Measurements from ENCODE around the gene MVK. TPM values are rescaled to one million over a fixed set of nuclear protein-coding genes. Genes with fewer than 3 reads are reported as not detected.

MVK gene
- total and polyA plus RNA-seq, 2 donors (not counting 1 experiment from before 2014, with no cell fraction given) = 18.8 to 22.1 TPM

DNA sequence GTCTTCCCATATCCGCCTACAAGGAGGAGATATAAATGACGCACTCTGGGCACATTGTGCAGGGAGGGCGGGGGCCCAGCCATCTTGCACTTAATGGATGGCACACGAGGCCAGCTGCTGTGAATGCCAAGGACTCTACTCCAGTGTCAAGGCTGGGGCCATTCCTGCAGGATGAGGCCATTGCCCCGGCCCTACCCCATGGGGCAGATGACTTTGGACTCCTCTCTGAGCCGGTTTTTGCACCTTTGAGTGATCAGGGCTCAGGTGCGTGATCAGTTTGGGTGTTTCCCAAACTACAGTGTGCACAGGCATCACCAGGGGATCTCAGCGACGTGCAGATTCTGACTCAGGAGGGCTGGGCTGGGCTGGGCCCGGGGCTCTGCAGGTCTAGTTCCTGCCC is 16.4 kb upstream of the MVK start:
- H3K4me1 ChIP-seq (ENCODE audit: control insufficient read depth, extremely low read depth, insufficient read depth, low read length) = no peaks in the 10 kb centered on the region
- H3K9ac ChIP-seq (ENCODE audit: insufficient read depth, low read length) = no peak overlapping the region
- DNase-seq (ENCODE audit: low read depth in 2 of 2) = no peak
- H3K9me3 ChIP-seq (ENCODE audit: control insufficient read depth, insufficient read depth, low read depth, low read length) = no peaks in the 10 kb centered on the region
- no peak overlapping the region for H3K4me2 ChIP-seq (ENCODE audit: extremely low read depth, insufficient read depth, low read length)
- H3K27me3 ChIP-seq (ENCODE audit: control insufficient read depth, insufficient read depth, low read length) = peaks cover 14% of the 10 kb centered on the region
- H3K79me2 ChIP-seq (ENCODE audit: control insufficient read depth, insufficient read depth, low read length) = no peaks in the 10 kb centered on the region
- TF ChIP-seq EZH2 (IDR thresholded peaks at IDR 0.05; ENCODE audit: low read length, missing control alignments) = no peak
- TF ChIP-seq, protein P1, sequence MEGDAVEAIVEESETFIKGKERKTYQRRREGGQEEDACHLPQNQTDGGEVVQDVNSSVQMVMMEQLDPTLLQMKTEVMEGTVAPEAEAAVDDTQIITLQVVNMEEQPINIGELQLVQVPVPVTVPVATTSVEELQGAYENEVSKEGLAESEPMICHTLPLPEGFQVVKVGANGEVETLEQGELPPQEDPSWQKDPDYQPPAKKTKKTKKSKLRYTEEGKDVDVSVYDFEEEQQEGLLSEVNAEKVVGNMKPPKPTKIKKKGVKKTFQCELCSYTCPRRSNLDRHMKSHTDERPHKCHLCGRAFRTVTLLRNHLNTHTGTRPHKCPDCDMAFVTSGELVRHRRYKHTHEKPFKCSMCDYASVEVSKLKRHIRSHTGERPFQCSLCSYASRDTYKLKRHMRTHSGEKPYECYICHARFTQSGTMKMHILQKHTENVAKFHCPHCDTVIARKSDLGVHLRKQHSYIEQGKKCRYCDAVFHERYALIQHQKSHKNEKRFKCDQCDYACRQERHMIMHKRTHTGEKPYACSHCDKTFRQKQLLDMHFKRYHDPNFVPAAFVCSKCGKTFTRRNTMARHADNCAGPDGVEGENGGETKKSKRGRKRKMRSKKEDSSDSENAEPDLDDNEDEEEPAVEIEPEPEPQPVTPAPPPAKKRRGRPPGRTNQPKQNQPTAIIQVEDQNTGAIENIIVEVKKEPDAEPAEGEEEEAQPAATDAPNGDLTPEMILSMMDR (conservative IDR thresholded peaks at IDR 0.05 in 1 of 2, IDR thresholded peaks at IDR 0.05 in 1 of 2; ENCODE audit: low read depth in 1 of 2, low read length in 2 of 2) = no peak
- no peaks in the 10 kb centered on the region for H3K36me3 ChIP-seq (ENCODE audit: control insufficient read depth, insufficient read depth, low read length)
- no peak overlapping the region for H3K27ac ChIP-seq (ENCODE audit: insufficient read depth, low read length)
- no peak overlapping the region for H2AFZ ChIP-seq (ENCODE audit: low read length)
- H4K20me1 ChIP-seq (ENCODE audit: control insufficient read depth, extremely low read depth, insufficient read depth, low read length) = no peaks in the 10 kb centered on the region
- no peak overlapping the region for H3K4me3 ChIP-seq (replicated peaks in 1 of 4; ENCODE audit: control extremely low read depth in 1 of 4, insufficient read depth in 1 of 4, low read depth in 3 of 4, low read length in 4 of 4)

DNA sequence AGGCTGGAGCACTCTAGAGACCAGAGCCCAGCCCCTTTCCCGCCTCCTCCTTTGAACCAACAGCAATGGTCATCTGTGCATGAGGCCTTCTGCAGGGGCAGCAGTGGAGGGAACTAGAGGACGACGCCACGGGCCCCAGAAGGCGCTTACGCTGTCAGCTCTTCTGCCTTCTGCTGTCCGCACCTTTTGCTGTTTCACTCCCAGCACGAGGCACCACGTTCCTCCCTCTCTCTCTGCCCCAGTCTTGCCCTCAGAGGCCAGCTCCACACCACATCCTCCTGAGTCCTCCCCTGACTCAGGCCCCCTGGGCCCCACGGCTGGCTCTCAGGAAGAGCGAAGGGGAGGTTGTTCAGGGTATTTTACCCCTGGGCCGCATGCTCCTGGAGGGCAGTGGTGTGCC is 15.8 kb upstream of the MVK start:
- H3K4me1 ChIP-seq (ENCODE audit: control insufficient read depth, extremely low read depth, insufficient read depth, low read length) = no peaks in the 10 kb centered on the region
- no peak overlapping the region for H3K4me3 ChIP-seq (replicated peaks in 1 of 4; ENCODE audit: control extremely low read depth in 1 of 4, insufficient read depth in 1 of 4, low read depth in 3 of 4, low read length in 4 of 4)
- no peaks in the 10 kb centered on the region for H3K36me3 ChIP-seq (ENCODE audit: control insufficient read depth, insufficient read depth, low read length)
- no peak overlapping the region for H3K27ac ChIP-seq (ENCODE audit: insufficient read depth, low read length)
- H3K4me2 ChIP-seq (ENCODE audit: extremely low read depth, insufficient read depth, low read length) = no peak overlapping the region
- no peaks in the 10 kb centered on the region for H3K9me3 ChIP-seq (ENCODE audit: control insufficient read depth, insufficient read depth, low read depth, low read length)
- no peak overlapping the region for H3K9ac ChIP-seq (ENCODE audit: insufficient read depth, low read length)
- no peaks in the 10 kb centered on the region for H3K79me2 ChIP-seq (ENCODE audit: control insufficient read depth, insufficient read depth, low read length)
- peaks cover 9% of the 10 kb centered on the region for H3K27me3 ChIP-seq (ENCODE audit: control insufficient read depth, insufficient read depth, low read length)
- H2AFZ ChIP-seq (ENCODE audit: low read length) = no peak overlapping the region
- DNase-seq (ENCODE audit: low read depth in 2 of 2) = no peak
- no peaks in the 10 kb centered on the region for H4K20me1 ChIP-seq (ENCODE audit: control insufficient read depth, extremely low read depth, insufficient read depth, low read length)
- TF ChIP-seq EZH2 (IDR thresholded peaks at IDR 0.05; ENCODE audit: low read length, missing control alignments) = no peak
- TF ChIP-seq, protein P1 (conservative IDR thresholded peaks at IDR 0.05 in 1 of 2, IDR thresholded peaks at IDR 0.05 in 1 of 2; ENCODE audit: low read depth in 1 of 2, low read length in 2 of 2) = no peak

DNA sequence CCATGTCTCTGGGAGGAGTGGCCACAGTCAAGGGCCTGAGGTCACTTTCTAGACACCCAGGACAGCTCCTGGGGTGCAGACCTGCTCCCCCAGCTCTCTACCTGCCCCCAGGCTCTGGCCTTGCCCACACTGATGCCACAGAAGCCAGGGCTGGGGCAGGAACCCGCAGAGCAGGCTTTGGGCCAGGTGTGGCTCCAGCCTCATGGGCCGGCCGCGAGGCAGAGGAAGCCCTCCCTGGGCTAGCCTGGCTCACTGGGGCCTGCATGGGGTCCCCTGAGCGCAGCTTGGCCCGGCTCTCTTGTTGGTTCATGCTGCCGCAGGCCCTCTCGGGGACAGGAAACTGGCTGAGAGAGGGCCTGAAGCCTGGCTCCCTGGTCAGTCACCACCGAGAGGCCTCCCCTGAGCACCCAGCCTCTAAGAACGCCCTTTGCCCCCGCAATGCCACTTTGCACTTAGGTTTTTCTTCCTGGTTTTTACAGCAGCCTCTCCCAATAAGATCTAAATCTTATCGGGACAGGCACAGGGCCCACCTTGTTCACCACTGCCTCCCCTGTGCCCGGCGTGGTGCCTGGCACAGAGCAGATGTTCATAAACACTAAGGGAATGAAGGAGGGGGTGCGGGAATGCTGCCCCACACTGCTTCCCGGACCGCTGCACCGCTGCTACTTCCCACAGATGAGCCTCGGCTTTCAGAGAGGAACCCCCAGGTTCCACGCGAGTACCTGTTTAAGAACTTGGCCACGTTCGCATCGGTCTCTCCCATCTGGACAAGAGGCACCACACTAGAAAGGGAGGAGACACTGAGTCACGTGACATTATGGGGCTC is 15.0 kb upstream of the MVK start:
- Histone ChIP-seq H3K79me2 (ENCODE audit: control insufficient read depth, insufficient read depth, low read length) (no peaks in the 10 kb centered on the region), H3K9ac (ENCODE audit: insufficient read depth, low read length) (no peak overlapping the region), H3K27me3 (ENCODE audit: control insufficient read depth, insufficient read depth, low read length) (peaks cover 4% of the 10 kb centered on the region), H2AFZ (ENCODE audit: low read length) (no peak overlapping the region), H3K4me1 (ENCODE audit: control insufficient read depth, extremely low read depth, insufficient read depth, low read length) (no peaks in the 10 kb centered on the region), H3K27ac (ENCODE audit: insufficient read depth, low read length) (no peak overlapping the region), H3K4me2 (ENCODE audit: extremely low read depth, insufficient read depth, low read length) (no peak overlapping the region), H3K36me3 (ENCODE audit: control insufficient read depth, insufficient read depth, low read length) (no peaks in the 10 kb centered on the region), H4K20me1 (ENCODE audit: control insufficient read depth, extremely low read depth, insufficient read depth, low read length) (no peaks in the 10 kb centered on the region), H3K9me3 (ENCODE audit: control insufficient read depth, insufficient read depth, low read depth, low read length) (no peaks in the 10 kb centered on the region), H3K4me3 (replicated peaks in 1 of 4; ENCODE audit: control extremely low read depth in 1 of 4, insufficient read depth in 1 of 4, low read depth in 3 of 4, low read length in 4 of 4) (no peak overlapping the region)
- TF ChIP-seq, protein P1 (conservative IDR thresholded peaks at IDR 0.05 in 1 of 2, IDR thresholded peaks at IDR 0.05 in 1 of 2; ENCODE audit: low read depth in 1 of 2, low read length in 2 of 2) = no peak
- TF ChIP-seq EZH2 (IDR thresholded peaks at IDR 0.05; ENCODE audit: low read length, missing control alignments) = no peak
- DNase-seq (ENCODE audit: low read depth in 2 of 2) = no peak

All from fibroblast of lung (primary cell).